ENCODE data around the gene CHAT. TPM values are rescaled to one million over a fixed set of nuclear protein-coding genes. Genes with fewer than 3 reads are reported as not detected.

CHAT gene
- total RNA-seq, 3 donors from 2014 or later (not counting 1 experiment from before 2014, with no cell fraction given), result not detected

GRCh38 chr10:49634069-49634660 lies 20.3 kb downstream of the CHAT start:
- peaks cover 21 to 28% of the 10 kb centered on the region in 2 donors for H3K27me3 Mint-ChIP-seq (ENCODE audit: low read depth in 2 of 2)
- H3K27ac Mint-ChIP-seq, result no peak overlapping the region
- H3K4me3 Mint-ChIP-seq, result no peak overlapping the region
- H3K9me3 ChIP-seq (ENCODE audit: control insufficient read depth, insufficient read depth, low read length), result no peaks in the 10 kb centered on the region
- no peak for ATAC-seq
- 83% methylated on average over 7 of the region's 8 CpGs for whole genome bisulfite sequencing (ENCODE audit: insufficient coverage)
- no peaks in the 10 kb centered on the region for H3K4me1 ChIP-seq (ENCODE audit: control insufficient read depth, insufficient read depth, low read length)
- no peaks in the 10 kb centered on the region for H3K36me3 Mint-ChIP-seq
- no peak overlapping the region for H3K4me3 ChIP-seq (ENCODE audit: low read length)
- DNase-seq, result no peak
- H3K27ac ChIP-seq (ENCODE audit: low read length), result no peak overlapping the region
- H3K27me3 ChIP-seq (ENCODE audit: control insufficient read depth, insufficient read depth, low read length), result no peaks in the 10 kb centered on the region
- no peaks in the 10 kb centered on the region for H3K36me3 ChIP-seq (ENCODE audit: control insufficient read depth, insufficient read depth, low read length)
- no peaks in the 10 kb centered on the region for H3K9me3 Mint-ChIP-seq
- no peak for TF ChIP-seq CTCF (IDR thresholded peaks at IDR 0.05)
- intact Hi-C loops (cut with micrococcal nuclease), result no loop called here
- no peaks in the 10 kb centered on the region for H3K4me1 Mint-ChIP-seq

GRCh38 chr10:49642311-49642710 lies 28.5 kb downstream of the CHAT start:
- intact Hi-C loops (cut with micrococcal nuclease), result no loop called here
- no peak for ATAC-seq
- no peak overlapping the region for H3K27ac ChIP-seq (ENCODE audit: low read length)
- Mint-ChIP-seq H3K4me3 (no peak overlapping the region), H3K4me1 (no peaks in the 10 kb centered on the region), H3K27ac (no peak overlapping the region), H3K27me3 (ENCODE audit: low read depth in 2 of 2) (peaks cover 26 to 45% of the 10 kb centered on the region in 2 donors), H3K9me3 (no peaks in the 10 kb centered on the region), H3K36me3 (no peaks in the 10 kb centered on the region)
- peaks cover 3% of the 10 kb centered on the region for H3K27me3 ChIP-seq (ENCODE audit: control insufficient read depth, insufficient read depth, low read length)
- H3K9me3 ChIP-seq (ENCODE audit: control insufficient read depth, insufficient read depth, low read length), result no peaks in the 10 kb centered on the region
- no peak overlapping the region for H3K4me3 ChIP-seq (ENCODE audit: low read length)
- DNase-seq, result no peak
- H3K4me1 ChIP-seq (ENCODE audit: control insufficient read depth, insufficient read depth, low read length), result no peaks in the 10 kb centered on the region
- H3K36me3 ChIP-seq (ENCODE audit: control insufficient read depth, insufficient read depth, low read length), result no peaks in the 10 kb centered on the region
- WGBS (ENCODE audit: insufficient coverage), result 86% methylated on average over 3 of the region's 3 CpGs
- no peak for TF ChIP-seq CTCF (IDR thresholded peaks at IDR 0.05)

GRCh38 chr10:49643241-49644034 lies 29.6 kb downstream of the CHAT start:
- intact Hi-C loops (cut with micrococcal nuclease), result no loop called here
- Mint-ChIP-seq H3K9me3 (no peaks in the 10 kb centered on the region), H3K27ac (no peak overlapping the region), H3K36me3 (no peaks in the 10 kb centered on the region), H3K4me3 (no peak overlapping the region), H3K27me3 (ENCODE audit: low read depth in 2 of 2) (peaks cover 18 to 34% of the 10 kb centered on the region in 2 donors), H3K4me1 (no peaks in the 10 kb centered on the region)
- DNase-seq (no peak), ATAC-seq (no peak)
- Histone ChIP-seq H3K27me3 (ENCODE audit: control insufficient read depth, insufficient read depth, low read length) (peaks cover 3% of the 10 kb centered on the region), H3K4me3 (ENCODE audit: low read length) (no peak overlapping the region), H3K27ac (ENCODE audit: low read length) (no peak overlapping the region), H3K9me3 (ENCODE audit: control insufficient read depth, insufficient read depth, low read length) (no peaks in the 10 kb centered on the region), H3K36me3 (ENCODE audit: control insufficient read depth, insufficient read depth, low read length) (no peaks in the 10 kb centered on the region), H3K4me1 (ENCODE audit: control insufficient read depth, insufficient read depth, low read length) (no peaks in the 10 kb centered on the region)
- TF ChIP-seq CTCF (IDR thresholded peaks at IDR 0.05), result no peak
- WGBS (ENCODE audit: insufficient coverage), result 76% methylated on average over 5 of the region's 5 CpGs
